GM23248 (cell line): ENCODE measurements around the gene CFP.

Experiments used
- EZH2 ChIP-seq: fragments of 200-600 bp; sonication (generic); IDR thresholded peaks from 2 replicates; pipeline ENCODE4 v1.6.1; 2018; ENCODE audit warnings: antibody characterized with exemption, mild to moderate bottlenecking; ENCODE audit not compliant: insufficient read depth, poor library complexity, severe bottlenecking
- EZH2phosphoT487 ChIP-seq: fragments of 200-600 bp; sonication (generic); IDR thresholded peaks from 2 replicates; pipeline ENCODE4 v1.6.1; 2018; ENCODE audit warnings: antibody characterized with exemption, moderate library complexity, mild to moderate bottlenecking, low read depth; ENCODE audit not compliant: insufficient read depth

- TF ChIP-seq EZH2 (no peak), EZH2phosphoT487 (no peak)
Observed at GRCh38 chrX:47586043-47586787, 43.5 kb downstream of the CFP start.
